ENCODE results near the gene RNU1-4. TPM values are rescaled to one million over a fixed set of nuclear protein-coding genes. Genes with fewer than 3 reads are reported as not detected.
"Not testable (repeated sequence)": the region's sequence is repeated elsewhere in the genome, so short reads cannot be mapped to it uniquely, and the experiment has no call there.

The RNU1-4 gene
- polyA plus RNA-seq, 12 donors, result not detected

- DNase-seq, result not testable (repeated sequence)
These were observed 32.9 kb upstream of the RNU1-4 start for GRCh38 chr1:16707130-16708093.

GRCh38 chr1:16708704-16709103 lies 31.6 kb upstream of the RNU1-4 start:
- DNase-seq, result not testable (repeated sequence)

DNA sequence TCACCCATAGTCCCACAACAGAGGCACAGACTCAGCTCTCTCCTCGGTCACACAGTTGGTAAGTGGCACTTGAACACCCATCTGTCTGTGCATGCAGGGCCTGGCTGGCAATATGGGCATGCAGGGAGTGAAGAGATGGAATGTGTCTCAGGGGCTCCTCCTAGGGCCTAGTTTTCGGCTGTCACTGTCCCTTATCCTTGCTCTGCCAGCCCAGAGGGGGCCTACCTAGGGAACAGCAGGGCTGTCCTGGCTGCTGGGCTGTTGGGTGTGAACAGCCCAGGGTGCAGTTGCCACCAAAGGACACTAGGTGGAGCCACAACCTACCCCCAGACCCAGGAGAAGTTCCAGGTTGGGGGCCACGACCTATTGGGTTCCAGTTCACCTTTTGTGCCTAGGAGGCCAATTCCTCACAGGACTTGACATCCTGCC lies 30.6 kb upstream of the RNU1-4 start:
- not testable (repeated sequence) for DNase-seq

GRCh38 chr1:16710618-16711017 lies 29.7 kb upstream of the RNU1-4 start:
- DNase-seq, result not testable (repeated sequence)

DNA sequence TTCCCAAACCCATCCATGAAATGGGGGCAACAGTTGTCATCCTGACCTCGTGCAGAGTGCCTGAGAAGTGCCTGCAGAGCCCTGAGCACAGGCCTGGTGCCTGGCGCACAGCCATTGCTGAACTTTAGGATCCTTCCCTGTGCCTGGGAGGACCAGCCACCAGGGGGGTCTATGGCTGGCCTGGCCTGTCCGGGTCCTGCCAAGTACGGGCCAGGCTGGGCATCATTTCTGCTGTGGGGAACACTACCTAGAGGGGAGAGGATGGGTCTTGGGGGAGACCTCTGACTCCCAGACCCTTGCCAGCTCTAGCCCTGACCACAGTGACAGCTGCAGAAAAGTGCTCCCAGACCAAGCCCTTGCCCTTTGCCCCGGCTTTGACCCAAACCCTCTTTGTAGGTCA lies 28.2 kb upstream of the RNU1-4 start:
- not testable (repeated sequence) for DNase-seq

GRCh38 chr1:16712582-16712981 lies 27.7 kb upstream of the RNU1-4 start:
- DNase-seq, result not testable (repeated sequence)

- not testable (repeated sequence) for DNase-seq
These were observed 27.3 kb upstream of the RNU1-4 start for GRCh38 chr1:16712984-16713383.

DNA sequence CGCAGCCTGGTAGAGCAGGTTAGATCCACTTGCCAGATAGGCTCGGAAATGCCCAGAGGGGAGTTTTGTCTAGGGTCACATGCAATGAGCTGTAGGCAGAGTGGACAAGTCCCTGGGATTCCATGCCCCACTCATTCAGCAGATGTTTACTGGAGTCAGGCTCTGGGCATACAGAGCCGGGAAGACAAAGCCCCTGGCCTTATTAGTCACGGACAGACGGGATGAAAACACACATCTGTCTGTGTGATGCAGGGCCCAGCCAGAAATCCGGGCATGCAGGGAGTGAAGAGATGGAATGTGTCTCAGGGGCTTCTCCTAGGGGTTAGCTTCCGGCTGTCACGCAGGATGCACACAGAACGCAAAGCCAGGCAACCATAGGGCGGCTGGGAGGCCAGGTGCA lies 26.8 kb upstream of the RNU1-4 start:
- DNase-seq, result not testable (repeated sequence)

DNA sequence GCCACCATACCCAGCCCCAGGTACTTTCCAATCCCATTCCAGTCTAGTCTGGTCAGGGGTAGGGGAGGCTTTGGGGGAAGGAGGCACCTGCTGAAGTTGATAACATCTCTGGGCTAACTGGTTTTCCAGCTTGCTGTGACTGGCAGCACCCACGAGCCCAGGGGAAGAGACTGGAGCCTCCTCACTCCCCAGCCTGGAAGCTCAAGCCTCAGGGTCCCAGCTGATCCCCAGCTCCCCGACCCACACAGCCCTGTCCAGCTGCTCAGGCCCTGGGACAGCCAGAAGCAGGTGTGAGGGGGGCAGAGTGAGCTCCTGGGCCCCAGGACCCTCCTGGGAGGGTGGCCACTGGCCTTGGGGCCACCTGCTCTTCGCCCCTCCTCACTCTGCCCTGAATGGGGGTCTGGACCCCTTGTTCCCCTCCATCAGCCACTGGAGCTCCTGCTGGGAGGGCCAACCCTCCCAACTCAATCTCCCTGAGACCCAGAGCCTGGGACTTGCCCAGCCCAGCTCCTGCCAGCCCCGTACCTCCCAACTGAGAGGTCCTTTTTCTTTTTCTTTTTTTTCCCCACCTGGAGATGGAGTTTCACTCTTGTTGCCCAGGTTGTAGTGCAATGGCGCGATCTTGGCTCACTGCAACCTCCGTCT lies 23.5 kb upstream of the RNU1-4 start:
- no peak for DNase-seq

GRCh38 chr1:16717336-16718098 lies 22.8 kb upstream of the RNU1-4 start:
- DNase-seq, result no peak

DNA sequence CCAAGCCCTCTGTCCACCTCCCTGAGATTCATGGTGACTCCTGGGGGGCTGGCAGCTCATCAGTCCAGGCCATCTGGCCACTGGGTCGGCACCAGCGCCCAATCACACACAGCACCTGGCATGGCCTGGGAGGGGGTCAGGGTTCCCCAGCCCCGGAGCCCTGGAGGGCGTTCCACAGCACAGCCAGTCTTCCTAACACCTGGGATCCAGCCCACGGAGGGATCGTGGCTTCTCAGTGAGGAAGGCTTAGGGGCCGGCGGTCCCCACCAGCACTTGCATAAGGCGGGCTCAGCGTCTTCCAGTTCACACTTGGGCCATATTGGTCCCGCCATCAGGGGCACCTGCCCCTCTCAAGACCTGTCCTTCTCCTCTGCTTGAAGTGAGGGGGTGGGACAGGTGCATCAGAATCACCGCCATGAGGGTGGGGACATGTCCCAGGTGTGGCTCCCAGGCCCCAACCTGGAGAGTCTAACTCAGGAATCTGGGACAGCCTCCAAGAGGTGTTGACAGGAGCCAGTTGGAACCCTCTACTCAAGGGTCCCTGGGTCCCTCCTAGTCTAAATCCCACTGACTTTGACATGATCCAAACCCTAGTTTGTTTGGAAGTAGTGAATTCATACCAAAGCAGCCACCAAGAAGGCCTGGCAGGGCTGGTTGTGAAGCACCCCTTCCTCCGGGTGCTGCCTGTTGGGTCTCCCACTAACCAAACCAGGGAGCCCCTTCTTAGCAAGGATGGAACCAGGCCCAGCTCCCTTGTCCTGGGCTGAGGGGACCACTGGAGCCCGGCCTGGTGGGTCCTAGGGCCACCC lies 22.0 kb upstream of the RNU1-4 start:
- DNase-seq, result not testable (repeated sequence)

- no peak for DNase-seq
These were observed 21.3 kb upstream of the RNU1-4 start for GRCh38 chr1:16718908-16719533.

GRCh38 chr1:16719571-16720350 lies 20.6 kb upstream of the RNU1-4 start:
- DNase-seq, result no peak

- DNase-seq, result no peak
These were observed 19.7 kb upstream of the RNU1-4 start for GRCh38 chr1:16720351-16721223.

GRCh38 chr1:16721871-16722641 lies 18.3 kb upstream of the RNU1-4 start:
- no peak for DNase-seq

GRCh38 chr1:16724718-16725438 lies 15.4 kb upstream of the RNU1-4 start:
- no peak for DNase-seq

All from muscle of arm (tissue), 12 donors.